GM11168 (cell line): ENCODE data around the gene CES2.

Experiments
- in situ Hi-C: fragments of 300-500 bp; cut with MboI; formaldehyde crosslinking; loops from one replicate; pipeline ENCODE4 v1.12.0; 2022; ENCODE audit warnings: low sequenced_read_pairs; ENCODE audit not compliant: unreplicated experiment

The CES2 gene

DNA sequence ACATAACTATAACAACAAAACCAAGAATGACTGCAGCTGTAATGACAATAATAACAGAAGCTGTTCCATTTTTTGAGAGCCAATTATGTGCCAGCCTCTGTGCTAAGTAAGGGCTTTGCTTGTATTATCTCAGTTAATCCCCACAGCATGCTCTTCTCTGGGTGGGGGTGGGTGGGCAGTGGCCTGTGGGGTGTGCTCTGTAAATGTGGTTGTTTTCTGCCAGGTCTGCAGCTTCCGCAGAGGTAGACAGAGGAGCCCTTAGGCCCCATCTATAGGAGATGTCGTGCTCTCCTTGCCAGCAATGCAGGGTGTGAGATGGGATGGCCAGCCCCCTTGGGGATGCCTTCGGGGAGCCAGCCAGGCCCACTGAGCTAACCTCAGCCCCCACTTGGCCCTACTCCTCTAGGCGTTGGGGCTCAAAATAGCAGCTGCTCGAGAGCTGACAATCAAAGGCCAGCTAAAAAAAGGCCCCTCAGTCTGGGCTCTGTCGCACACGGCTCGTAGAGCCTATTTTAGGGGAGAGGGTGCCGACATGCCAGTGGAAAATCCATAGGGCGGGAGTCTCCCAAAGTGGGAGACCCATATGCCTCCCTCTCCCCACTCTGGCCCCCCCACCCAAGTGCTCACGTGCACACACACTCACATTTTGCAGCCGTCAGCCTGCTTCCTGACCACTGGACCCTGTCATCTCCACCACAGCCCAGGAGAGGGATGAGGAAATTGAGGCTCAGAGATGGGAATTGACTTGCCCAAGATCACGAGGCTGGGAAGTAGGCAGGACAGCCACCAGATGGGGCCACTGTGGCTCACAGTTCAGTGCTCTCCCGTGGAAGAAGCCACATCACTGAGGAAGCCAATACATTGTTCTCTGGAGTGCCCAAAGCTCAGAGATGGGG, 32.4 kb upstream of the CES2 start:
- in situ Hi-C loops = no loop called here

DNA sequence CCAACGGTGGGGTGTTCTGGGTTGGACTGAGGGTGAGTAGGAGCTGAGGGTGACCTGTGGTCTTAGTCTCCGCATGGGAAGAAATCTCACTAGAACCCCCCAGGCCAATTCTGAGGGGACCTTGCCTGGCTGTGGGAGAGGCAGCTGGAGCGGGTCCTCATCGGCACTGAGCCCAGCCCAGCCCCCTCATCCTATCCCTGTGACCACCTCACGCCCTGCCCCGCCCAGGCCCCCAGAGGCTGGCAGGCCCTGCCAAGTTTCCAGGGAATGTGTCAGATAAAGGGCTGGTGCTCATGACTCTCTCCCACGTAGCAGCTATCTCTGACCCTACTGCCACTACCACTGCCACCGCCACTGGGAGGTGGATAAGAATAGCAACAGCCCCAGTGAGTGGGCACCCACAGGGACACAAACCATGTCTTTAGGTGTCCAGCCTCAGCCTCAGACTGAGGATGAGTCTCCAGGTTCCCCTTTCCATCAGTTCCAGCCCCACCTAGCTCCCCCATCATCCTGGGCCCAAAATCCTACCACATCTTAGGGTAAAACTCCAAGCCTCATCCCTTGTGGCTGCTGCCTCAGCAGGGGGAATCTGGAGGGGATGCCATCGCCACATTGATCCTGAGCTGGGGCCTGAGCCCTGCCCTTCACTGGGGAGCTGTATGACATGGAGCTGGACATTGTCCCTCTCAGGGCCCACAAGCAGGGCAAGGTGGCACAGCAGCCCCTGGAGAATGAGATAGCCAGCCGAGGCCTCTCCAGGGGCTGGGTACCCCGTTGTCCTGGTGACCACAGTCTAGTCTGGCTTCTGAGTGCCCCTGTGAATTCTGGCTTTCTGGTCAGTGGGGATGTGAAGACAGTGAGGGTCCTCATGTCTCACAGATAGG, 31.5 kb upstream of the CES2 start:
- in situ Hi-C loops = no loop called here

DNA sequence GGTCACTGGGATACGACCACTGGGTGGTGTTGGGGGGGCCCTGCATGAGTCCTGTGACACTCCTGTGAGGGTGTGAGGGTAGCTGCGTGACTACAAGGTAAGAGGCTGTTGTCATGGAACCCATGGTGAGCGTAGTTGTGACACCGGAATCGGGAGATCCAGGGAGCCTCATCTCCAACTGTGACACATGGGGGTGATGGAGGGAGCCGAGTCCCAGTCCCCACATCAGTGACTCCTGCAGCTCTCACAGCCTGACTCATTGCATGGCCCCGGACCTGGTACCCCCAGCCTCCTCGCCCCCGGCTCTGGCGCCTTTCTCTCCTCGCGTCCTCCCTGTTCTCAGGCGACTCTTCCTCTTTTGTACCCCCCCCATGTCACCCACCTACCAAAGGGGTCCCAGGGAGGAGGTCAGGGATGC, 30.9 kb upstream of the CES2 start:
- in situ Hi-C loops = no loop called here

DNA sequence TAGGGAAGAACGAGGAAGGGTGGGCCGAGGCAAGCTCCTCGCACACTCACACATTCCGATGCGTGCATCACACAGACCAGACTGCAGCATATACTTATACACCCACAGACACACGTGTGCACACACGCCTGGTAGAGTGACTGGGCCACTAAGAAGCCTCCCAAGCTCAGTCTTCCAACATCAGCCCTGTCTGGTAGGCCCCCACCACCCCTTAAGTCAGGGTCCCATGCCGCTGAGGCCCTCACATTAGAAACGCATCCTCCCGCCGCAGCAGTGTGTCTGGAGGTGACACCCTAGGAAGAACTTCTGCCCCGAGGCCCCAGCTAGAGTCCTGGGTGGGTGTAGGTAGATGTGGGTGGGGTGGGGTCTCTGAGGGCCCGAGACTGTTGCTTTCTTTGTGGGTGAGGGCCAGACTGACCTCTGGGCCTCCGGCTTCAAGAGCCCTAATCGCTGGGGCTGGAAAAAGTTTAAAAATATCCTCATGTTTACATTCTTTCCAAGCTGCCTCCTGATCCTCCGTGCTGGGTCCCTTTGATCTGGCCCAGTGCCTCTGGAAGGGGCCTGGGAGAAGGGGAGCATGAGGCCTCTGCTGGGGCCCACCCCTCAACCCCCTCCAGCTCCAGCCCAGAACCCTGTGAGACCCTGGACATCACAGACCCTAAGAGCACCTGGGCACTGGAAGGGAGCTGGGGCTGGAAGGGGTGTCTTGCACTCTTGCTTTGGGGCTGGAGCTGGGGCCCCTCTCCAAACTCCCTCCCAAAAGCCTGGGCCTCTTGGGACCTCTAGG, 30.3 kb upstream of the CES2 start:
- in situ Hi-C loops = no loop called here

DNA sequence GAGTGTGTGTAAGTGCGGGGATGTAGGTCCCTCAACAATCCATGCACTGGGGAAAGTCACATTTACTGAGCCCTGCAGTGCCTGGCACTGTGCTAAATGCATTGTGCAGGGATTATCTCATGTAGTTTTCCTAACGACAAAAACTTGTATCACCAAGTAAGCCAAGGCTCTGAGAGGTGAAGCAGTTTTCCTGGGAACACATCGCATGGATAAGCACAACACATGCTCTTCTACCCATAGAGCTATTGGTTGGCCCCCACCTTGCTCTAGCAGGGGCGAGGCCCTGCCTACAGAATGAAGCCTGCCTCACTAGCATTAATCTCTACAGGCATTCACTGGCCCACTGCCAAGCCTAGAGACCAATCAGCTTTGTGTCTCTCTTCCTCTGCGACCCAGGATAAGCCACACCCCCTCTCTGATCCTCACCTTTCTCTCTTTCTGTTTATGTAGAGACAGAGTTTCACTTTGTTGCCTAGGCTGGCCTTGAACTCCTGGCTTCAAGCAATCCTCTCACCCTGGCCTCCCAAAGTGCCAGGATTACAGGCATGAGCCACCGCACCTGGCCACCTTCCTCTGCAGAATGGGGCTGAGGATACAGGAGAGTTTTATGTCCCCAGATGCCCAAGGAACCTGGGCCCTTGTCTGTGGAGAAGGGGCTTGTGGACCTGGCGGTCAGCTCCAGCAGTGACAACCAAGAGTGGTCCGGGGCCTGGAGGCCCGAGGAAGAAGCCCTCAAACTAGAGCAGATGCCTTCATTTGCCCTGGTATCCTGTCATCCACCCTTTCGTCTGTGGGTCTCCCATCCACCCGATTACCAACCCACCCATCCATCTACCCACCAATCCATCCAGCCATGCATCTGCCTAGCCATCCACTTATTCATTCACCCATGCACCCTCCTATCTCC, 29.4 kb upstream of the CES2 start:
- in situ Hi-C loops = no loop called here

DNA sequence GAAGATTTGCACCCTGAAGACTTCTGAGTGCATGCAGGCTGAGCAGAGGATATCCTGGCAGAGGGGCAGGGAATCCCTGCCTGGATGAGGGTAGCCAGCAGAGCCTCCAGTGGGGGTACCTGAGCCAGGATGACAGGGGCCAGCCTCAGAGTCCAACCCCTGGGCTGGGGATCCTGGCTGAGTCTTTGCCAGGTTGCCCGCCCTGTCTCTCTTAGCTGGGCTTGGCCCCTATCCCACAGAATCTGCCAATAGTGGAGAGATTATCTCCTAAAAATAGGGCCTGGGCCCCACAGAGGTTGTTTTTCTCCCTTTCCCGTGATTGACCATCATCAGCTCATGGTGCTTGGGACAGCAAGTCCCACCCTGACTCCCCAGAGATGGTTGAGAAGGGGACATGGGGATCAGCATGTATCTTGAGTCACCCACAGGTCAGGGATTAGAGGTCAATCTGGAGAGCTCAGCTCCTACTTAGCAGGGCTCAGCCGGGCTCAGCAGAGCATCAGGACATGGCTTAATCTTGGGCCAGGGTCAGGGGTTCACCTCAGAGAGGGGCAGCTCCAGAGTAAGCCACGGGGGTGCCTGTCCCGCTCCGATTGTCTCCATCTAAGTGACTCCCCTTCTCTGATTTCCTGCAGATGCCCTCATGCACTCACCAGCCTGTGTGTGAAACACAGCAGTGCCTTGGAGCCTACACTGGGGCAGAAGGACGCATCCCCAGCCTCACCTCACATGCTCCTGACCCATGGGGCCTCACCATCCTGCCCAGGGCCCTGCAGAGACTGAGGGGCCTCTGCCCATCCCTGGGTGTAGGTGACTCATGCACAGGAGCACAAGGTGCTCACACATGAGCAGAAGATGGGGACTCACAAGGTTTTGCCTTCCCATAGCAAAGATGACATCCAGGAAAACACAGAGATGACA, 28.1 kb upstream of the CES2 start:
- in situ Hi-C loops = no loop called here

DNA sequence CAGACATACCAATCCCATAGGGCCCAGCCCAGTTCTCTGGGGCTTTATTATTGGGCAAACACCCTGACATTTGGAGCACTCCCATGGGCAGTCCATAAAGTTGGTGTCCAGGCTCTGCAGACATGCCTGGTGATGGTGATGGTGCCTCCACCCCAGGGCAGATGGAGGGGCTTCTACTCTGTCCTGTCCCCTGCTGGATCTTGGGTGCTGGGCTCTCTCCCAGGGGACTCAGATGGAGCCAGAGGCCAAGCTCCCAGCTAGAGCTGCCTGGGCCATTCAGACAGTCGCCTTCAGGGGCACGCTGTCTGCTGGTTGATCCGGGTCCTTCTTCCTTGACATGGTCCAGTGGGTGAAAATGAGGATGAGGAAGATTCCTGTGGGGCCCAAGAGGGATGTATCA, 27.2 kb upstream of the CES2 start:
- in situ Hi-C loops = no loop called here

DNA sequence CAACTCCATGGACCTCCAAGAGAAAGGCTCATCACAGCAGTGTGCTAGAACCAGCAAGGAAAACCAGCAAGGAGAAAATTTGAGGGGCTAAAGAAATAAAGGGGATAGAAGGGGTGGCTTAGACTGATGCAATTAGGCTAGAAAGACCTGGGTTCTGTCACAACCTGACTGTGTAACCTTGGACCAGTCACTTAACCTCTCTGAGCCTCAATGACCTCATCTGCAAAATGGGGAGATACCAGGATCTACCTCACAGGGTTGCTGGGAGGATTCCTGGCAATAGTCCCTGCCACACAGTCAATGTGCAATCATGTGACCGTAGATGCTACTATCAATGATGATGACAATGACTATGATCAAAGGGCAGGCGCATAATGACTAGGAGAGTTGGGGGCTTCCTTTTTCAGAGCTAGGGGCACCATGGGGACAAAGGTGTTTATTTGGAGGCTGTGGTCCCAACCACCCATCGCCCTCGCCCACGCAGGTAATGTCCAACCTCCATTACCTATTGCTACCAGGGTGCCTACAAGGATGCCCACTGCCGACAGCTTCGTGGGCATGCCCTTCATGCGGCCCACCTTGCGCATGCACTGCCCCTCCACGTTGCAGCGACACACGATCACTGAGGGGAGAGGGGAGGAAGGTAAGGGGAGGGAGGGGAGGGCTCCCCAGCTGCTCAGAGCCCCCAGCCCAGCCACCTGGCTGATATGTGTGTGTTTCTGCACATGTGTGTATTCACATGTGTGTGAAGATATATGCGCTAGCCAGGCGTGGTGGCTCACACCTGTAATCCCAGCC, 26.4 kb upstream of the CES2 start:
- in situ Hi-C loops = no loop called here

DNA sequence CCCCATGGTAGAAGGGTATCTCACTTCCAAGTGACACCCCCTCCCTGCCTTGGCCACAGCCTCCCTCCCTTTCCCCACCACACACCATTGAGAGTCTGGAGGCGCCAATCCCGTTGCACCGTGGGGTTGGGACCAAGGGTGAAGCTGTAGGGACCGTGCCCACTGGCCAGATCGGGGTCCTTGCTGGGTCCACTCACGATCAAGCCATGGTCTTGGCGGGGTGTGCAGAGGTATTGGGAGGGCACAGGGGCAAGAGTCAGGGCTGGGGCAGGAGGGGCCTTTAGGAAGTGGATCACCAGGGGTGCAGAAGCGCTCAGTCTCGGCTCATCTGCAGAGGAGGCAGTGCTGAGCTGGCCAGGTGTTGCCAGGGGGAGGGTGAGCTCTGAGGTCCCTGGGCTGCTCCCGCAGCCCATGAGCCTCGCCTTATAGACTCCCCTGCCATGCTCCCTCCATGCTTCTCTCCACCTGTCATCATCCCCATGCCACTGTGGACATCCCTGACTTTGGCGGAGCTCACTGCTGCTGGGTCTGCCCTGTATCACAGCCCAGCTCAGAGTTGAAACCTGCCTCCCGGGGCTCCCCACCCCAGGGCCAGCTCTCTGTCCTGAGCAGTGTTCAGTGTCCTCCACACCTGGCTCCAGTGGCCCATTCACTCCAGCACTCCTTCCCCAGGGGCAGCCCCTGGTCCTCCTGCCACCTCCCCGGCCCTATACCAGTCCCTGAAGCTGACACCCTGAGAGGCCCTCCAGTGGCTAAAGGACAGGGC, 25.0 kb upstream of the CES2 start:
- in situ Hi-C loops = no loop called here

DNA sequence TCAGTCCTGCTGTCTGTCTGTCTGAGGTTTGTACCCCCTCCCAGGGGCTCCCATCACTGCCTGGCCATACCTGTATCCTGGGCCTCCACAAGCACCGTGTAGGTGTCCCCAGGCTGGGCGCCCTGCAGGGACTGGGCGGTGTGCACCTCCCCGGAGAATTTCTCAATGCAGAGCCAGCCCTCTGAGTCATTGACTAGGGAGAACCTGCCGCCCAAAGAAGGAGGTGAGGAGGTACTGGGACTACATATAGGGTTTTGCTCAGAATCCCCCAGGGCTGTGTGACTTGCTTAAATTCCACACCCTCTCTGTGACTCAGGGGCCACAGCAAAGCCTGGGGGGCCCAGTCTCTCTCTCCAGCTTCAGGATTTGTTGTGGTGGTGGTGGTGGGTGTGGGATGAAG, 24.2 kb upstream of the CES2 start:
- in situ Hi-C loops = no loop called here

DNA sequence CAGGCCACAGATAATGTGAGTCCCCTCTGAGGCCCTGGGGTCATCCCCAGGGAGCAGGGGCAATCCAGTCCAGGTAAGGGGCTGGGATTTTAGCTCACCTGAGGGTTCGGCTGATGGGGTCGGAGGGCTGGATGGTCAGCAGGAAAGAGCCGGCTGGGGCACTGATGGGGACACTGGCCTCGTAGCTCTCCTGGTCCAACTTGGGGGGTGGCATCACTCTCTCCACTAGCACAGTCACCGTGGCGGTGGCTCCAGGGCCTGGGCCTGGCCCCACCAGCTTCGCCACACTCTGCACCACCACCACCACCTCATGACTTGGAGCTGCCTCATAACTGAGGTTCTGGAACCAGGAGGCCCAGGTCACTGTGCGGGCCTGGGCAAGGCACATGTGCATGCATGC, 23.5 kb upstream of the CES2 start:
- in situ Hi-C loops = no loop called here

DNA sequence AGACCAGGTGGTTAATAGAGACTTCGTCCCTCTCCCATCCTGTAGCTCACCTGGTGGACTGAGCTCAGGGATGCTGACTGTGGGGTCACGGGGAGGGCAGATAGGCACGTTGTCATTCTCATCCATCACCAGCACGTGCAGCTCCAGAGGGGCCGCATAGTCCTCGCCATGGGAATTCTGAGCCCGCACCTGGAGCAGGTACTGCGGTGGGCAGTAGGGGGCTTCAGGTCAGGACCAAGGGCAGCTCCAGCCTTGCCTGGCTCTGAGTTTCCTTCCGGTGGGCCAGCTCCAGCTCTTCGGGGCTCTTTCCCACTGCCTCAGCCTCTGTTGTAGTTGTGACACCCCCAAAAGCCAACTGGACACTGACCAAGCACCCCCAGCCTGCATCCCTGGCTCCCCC, 22.2 kb upstream of the CES2 start:
- in situ Hi-C loops = no loop called here

DNA sequence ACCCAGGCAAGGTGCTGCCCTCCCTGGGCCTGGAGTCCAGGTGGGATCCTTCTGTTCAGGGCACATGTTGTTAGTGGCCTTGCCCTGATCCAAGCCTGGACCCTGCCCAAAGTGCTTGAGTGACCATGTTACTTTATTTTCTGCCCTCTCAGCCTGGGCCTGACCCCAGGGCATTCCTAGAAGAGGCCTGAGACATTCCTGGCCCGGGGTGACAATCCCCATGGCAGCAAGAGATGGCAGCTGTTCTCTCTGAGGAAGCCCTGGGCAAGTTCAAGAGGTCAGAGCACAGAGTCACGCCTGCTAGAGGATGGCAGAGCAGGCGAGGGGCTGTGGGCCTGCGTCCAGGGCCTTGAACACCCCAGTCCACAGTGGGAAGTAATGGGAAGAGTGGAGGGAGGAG, 21.6 kb upstream of the CES2 start:
- in situ Hi-C loops = no loop called here

DNA sequence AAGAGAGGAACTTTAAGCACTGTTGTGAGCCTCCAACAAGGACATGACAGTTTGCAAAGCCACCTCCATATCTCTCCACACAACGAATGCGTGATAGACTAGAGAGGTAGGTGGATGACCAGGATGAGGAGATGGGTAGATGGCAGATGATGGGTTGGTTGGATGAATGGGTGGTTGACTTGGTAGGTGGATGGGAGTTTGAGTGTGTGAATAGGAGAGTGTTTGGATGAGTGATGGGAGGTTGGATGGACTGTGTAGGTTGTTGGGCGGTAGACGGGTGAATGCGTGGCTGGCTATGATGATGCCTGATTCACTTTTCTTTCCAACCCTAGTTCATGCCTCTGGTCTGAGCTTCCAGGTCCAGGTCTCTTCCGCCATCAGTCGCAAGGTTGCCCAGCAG, 20.8 kb upstream of the CES2 start:
- in situ Hi-C loops = no loop called here

DNA sequence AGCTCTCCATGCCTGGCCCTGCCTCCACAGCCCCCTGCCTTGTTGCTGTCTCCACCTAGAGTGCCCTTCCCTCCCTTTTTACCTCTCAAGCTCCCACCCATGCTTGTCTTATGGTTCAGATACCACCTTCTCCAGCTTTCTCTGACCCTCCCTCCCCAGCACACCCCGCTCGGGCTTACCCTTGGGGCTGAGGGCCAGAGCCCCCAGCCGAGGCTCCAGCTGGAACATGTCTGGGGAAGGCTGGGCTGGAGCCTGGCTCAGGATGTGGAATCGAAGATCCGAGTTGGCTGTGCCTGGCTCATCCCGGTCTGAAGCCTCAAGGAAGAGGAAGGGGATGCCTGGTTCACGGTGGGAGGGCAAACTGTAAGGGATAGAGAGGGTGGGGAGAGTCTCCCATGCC, 20.3 kb upstream of the CES2 start:
- in situ Hi-C loops = no loop called here

DNA sequence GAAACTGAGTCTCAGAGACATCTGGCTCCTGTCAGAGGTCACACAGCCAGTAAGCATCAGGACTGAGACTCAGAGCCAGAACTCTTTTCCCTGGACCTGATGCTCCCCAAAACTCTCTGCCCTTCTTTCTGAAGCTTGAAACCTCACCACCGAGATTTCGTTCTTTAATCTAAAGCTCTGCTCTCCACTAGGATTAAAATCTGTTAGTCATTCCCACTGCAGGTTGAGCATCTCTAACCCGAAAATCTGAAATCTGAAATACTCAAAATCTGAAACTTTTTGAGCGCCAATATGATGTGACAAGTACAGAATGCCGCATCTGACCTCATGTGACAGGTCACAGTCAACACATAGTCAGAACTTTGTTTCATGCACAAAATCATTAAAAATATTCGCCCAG, 18.8 kb upstream of the CES2 start:
- in situ Hi-C loops = no loop called here

DNA sequence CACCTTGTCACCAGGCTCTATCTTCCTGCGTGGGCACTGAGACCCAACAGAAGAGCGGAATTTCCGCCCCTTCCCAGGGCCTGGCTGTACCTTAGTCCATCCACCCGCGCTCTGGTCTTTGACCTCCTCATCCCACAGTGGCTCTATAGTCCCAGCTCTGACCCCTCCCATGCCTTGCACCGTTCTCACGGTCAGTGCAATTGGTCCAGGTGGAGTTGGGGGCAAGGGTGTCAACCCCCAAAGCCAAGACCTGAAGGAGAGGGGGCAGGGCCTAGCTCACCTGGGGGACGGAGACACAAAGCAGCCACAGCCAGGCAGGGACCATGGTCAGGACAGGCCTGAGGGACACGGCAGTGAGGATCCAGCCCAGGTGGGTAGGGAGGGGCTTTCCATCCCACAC, 17.6 kb upstream of the CES2 start:
- in situ Hi-C loops = no loop called here
